Cardiac muscle cell (in vitro differentiated cells and primary cell): ENCODE measurements around the gene KIF26A. TPM values are rescaled to one million over a fixed set of nuclear protein-coding genes. Genes with fewer than 3 reads are reported as not detected.
A peak's percentile ranks its signal among the peaks of the same experiment; 100 is the strongest.

Experiments
- DNase-seq, 2 donors: peaks; one replicate each; pipeline versions ENCODE4 v3.0.0 to v3.0.0-alpha.2; 2010 to 2017; ENCODE audit warnings: low read depth in 1 of 2, low spot score in 1 of 2
- H3K27ac ChIP-seq: fragments of 200-600 bp; sonication (generic); 2 replicates; pipeline ENCODE4 v1.5.1; 2016
- H3K27me3 ChIP-seq: fragments of 200-600 bp; sonication (generic); 2 replicates; pipeline ENCODE4 v1.6.0; 2016; ENCODE audit warnings: control low read depth
- H3K36me3 ChIP-seq: fragments of 200-600 bp; sonication (generic); 2 replicates; pipeline ENCODE4 v1.5.1; 2016; ENCODE audit warnings: control low read depth
- H3K4me1 ChIP-seq: fragments of 200-600 bp; sonication (generic); 2 replicates; pipeline ENCODE4 v1.8.1; 2017; ENCODE audit warnings: low read depth, mild to moderate bottlenecking, mixed run types
- H3K4me3 ChIP-seq: fragments of 200-600 bp; sonication (generic); 2 replicates; pipeline ENCODE4 v1.5.1; 2016; ENCODE audit warnings: mild to moderate bottlenecking
- H3K9me3 ChIP-seq: fragments of 200-600 bp; sonication (generic); 2 replicates; pipeline ENCODE4 v1.5.1; 2017; ENCODE audit warnings: low read depth, mild to moderate bottlenecking, control low read depth
- CTCF ChIP-seq: IDR thresholded peaks from 2 replicates; pipeline ENCODE4 v1.5.1; 2012; ENCODE audit warnings: low read depth, mild to moderate bottlenecking, low read length
- polyA plus RNA-seq: library from polyadenylated mRNA; unstranded; fragments of >200 nt; fragmentation: Nextera tagmentation; extraction: Ambion mirVana; gene quantifications from 2 replicates; pipeline ENCODE4 v1.2.1, GENCODE V29; 2016
- total RNA-seq: library from RNA; depleted of rRNA; stranded (reverse); fragments of >200 nt; gene quantifications from 2 replicates; pipeline ENCODE4 v1.2.3, GENCODE V29; 2016

Gene KIF26A
- total and polyA plus RNA-seq, 2 experiments from 2014 or later = 9.9 to 74.9 TPM

DNA sequence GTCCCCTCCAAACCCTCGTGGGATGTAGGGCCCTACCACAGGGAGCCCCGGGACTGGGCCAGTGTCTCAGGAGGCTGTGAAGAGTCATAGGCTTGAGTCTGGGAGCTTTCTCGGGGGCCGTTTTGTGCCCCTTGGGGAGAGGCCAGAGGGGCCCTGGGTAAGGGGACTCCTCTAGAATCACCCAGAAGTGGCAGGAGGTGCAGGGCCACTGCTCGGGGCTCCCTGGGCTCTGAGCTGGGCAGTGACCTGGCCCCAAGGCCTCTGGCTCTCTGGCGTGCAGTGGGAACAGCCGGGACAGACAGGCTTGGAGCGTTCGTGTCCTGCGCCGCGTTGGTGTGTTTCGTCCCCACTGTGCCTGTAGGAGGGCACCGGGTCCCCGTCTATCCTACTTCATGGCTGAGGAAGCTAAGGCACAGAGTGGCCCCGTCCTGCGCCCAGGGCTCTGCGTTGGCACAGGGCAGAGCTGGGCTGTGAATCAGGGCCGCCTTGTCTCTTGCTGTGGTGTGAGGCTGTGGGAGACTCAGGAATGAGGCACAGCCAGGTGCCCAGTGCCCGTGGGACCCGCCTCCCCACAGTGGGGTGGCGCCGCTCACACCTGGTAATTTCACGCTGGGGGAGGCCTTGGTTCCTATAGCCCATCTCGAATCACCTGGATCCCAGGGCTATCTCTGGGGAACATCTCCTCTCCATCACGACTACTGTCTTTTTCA is 23.8 kb upstream of the KIF26A start:
- no peaks in the 10 kb centered on the region for H3K9me3 ChIP-seq
- no peaks in the 10 kb centered on the region for H3K4me1 ChIP-seq
- H3K27ac ChIP-seq = no peak overlapping the region
- peaks cover 67% of the 10 kb centered on the region for H3K27me3 ChIP-seq
- DNase-seq = no peak
- TF ChIP-seq CTCF = no peak
- no peaks in the 10 kb centered on the region for H3K36me3 ChIP-seq
- no peak overlapping the region for H3K4me3 ChIP-seq

GRCh38 chr14:104115131-104115600 is 23.2 kb upstream of the KIF26A start:
- no peak for DNase-seq
- no peaks in the 10 kb centered on the region for H3K4me1 ChIP-seq
- peaks cover 73% of the 10 kb centered on the region for H3K27me3 ChIP-seq
- no peak overlapping the region for H3K4me3 ChIP-seq
- TF ChIP-seq CTCF = no peak
- H3K36me3 ChIP-seq = no peaks in the 10 kb centered on the region
- no peak overlapping the region for H3K27ac ChIP-seq
- no peaks in the 10 kb centered on the region for H3K9me3 ChIP-seq

- Histone ChIP-seq H3K4me3 (no peak overlapping the region), H3K27ac (no peak overlapping the region), H3K27me3 (peaks cover 74% of the 10 kb centered on the region), H3K9me3 (no peaks in the 10 kb centered on the region), H3K4me1 (no peaks in the 10 kb centered on the region), H3K36me3 (no peaks in the 10 kb centered on the region)
- DNase-seq = no peak
- TF ChIP-seq CTCF = no peak
Observed at GRCh38 chr14:104115691-104116287, 22.6 kb upstream of the KIF26A start.

DNA sequence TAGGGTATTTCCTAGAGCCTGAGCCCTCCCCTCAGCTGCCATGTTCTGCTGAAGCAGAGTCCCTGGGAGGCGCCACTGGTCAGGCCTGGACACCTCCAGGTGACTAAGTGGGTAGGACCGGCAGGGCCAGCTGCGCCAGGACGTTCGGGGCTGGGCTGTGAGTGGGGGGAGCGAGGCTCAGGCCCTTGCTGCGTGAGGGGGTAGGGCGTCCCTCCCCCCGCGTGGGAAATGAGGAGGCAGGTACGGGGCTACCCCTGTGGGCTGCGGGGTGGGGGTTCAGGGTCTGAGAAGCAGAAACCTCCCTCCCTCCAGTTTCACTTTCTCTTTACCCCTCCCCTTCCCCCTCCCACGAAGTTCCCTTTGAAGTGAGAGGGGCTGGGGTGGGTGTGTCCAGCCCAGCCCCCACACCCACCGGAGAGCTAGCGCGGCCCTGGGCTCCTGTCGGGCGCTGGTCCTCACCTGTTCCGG is 22.1 kb upstream of the KIF26A start:
- no peak for TF ChIP-seq CTCF
- Histone ChIP-seq H3K27ac (no peak overlapping the region), H3K27me3 (peaks cover 78% of the 10 kb centered on the region), H3K36me3 (no peaks in the 10 kb centered on the region), H3K9me3 (no peaks in the 10 kb centered on the region), H3K4me1 (no peaks in the 10 kb centered on the region), H3K4me3 (peak overlapping the region; percentile 19)
- DNase-seq = no peak

- no peak for TF ChIP-seq CTCF
- no peaks in the 10 kb centered on the region for H3K9me3 ChIP-seq
- peak in 1 of 2 donors; percentile 38 for DNase-seq
- H3K4me1 ChIP-seq = no peaks in the 10 kb centered on the region
- H3K4me3 ChIP-seq = peak overlapping the region; percentile 19
- H3K36me3 ChIP-seq = no peaks in the 10 kb centered on the region
- H3K27me3 ChIP-seq = peaks cover 80% of the 10 kb centered on the region
- no peak overlapping the region for H3K27ac ChIP-seq
Observed at GRCh38 chr14:104116756-104117340, 21.5 kb upstream of the KIF26A start.
